NOMO-1 treated with dmso at 0.1 percent for 144 hours (cell line): ENCODE measurements around the gene RALGPS1.
A peak's percentile ranks its signal among the peaks of the same experiment; 100 is the strongest.

ENCODE experiments used
- DNase-seq: peaks from one replicate; lab custom pipeline; 2025; ENCODE audit not compliant: unreplicated experiment; lab: John Stamatoyannopoulos, UW

The RALGPS1 gene

DNA sequence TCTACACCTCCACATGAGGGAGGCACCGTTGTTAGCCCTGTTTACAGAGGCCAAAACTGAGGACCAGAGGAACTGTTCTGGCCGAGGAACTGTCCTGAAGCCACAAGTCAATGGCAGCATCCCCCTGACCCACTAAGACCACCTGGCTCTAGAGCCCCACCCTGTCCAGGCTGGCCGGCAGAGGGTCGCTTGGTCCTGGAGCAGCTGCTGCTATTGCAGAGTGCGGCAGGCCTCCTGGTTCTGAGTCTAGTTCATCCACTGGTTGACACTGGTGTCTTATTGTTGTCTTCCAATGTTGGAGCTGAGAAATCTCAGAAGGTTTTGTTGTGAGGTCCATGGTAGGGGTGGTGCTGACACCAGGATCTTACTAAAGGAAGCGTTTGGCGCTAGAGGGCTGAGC is 234.4 kb downstream of the RALGPS1 start:
- DNase-seq: no peak

- DNase-seq: no peak
These were observed 235.1 kb downstream of the RALGPS1 start for GRCh38 chr9:127149463-127150390.

- DNase-seq: no peak
These were observed 238.9 kb downstream of the RALGPS1 start for GRCh38 chr9:127153501-127153900.

- no peak for DNase-seq
These were observed 239.4 kb downstream of the RALGPS1 start for GRCh38 chr9:127154003-127154389.

GRCh38 chr9:127154390-127155191 is 240.0 kb downstream of the RALGPS1 start:
- peak; percentile 53 for DNase-seq

GRCh38 chr9:127155314-127155960 is 240.9 kb downstream of the RALGPS1 start:
- no peak for DNase-seq

GRCh38 chr9:127158786-127159324 is 244.3 kb downstream of the RALGPS1 start:
- DNase-seq: no peak

GRCh38 chr9:127159325-127159801 is 244.8 kb downstream of the RALGPS1 start:
- DNase-seq: no peak

DNA sequence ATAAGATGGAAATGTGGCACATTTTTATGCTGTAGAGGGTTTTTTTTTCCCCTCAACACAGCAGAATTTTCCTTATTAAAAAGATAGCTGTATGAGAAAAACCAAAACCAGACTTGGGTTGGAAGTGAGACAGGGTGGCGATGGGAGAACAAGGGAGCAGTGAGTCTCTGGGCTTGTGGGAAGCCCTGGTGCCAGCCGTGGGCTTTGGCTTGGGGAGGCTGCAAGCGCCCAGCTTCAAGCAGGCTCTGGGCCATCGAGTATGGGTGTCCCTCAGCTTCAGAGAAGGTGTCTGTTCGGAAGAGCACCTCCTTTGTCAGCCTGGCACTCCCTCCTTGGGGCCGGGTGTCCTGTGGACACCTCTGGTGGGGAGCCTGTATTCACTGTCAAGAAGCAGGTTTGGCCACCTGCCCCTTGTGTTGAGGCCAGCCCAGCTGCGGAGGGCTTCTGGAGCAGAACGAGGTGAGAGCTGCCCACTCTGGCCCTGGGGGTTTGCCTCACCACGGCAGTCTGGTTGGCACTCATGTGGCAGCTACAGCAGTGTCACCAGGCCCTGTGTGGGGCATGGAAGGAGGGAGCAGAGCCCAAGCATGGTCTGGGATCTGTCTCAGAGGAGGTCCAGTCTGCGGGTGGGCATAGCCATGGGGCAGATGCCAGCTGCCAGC is 245.5 kb downstream of the RALGPS1 start:
- DNase-seq: no peak

DNA sequence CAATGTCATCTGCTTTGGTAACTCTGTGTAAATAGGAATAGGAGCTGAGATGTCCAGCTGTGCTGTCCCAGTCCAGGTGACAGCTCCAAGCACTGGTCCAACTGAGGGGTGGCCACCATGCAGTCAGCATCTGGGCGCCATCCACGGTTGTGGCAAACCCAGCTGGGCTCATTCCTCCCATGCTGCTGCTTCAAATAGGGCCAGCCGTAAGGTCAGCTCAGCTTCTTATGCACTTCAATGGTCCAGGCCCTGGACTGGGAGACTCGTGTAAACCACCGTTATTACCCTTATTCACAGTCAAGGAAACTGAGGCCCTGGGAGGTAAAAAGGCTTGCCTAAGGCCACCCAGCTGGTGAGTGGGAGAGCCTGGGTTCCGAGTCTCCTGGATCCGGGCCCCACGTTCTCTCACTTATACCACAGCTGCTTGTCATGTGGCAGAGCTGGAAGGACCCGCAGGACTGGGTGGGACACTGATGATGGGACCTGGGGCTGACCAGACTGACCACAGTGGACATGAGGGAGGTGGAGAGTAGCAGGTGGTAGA is 246.6 kb downstream of the RALGPS1 start:
- no peak for DNase-seq

- no peak for DNase-seq
These were observed 247.7 kb downstream of the RALGPS1 start for GRCh38 chr9:127162046-127162863.

DNA sequence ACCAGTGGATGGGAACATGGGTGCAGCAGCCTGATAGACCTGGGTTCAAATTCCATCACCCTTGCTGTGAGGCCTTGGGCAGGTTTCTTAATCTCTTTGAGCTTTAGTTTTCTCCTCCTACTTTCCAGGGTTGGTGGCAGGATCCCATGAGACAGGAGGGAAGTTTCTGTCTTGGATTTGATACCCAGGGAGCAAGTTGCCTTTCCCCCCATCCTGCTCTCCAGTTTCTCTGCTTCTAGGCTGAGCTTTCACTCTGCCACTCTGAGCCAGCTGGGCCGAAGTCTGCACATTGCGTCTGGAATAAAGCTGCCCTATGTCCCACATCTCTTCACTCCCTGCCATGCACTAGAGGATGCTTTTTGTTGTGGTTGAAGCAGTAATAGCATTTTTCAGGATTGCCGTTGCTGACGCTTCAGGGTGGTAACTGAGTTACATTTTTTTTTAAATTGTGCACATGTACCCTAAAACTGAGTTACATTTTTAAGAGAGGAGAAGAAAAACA is 248.3 kb downstream of the RALGPS1 start:
- no peak for DNase-seq

- peak; percentile 61 for DNase-seq
These were observed 248.8 kb downstream of the RALGPS1 start for GRCh38 chr9:127163409-127163808.

DNA sequence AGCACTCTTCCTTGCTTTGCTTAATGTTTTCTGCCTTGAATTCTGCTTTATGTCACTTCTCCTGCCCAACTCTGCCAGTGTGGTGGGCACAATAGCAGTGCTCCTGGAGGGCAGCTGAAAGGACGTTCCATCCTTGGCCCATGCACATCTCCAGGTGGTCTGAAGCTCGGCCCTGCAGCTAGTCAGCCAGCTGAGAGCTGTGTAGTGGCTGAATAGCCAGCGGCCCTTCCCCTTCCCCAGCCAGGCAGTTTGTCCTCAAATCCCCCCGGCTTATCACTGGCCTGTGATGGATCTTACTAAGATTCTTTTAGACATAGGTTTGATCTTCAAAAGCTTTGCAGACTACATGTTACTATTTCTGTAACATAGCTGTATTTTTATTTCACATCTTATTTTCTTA is 250.5 kb downstream of the RALGPS1 start:
- no peak for DNase-seq

GRCh38 chr9:127166111-127166510 is 251.5 kb downstream of the RALGPS1 start:
- no peak for DNase-seq

- DNase-seq: no peak
These were observed 252.3 kb downstream of the RALGPS1 start for GRCh38 chr9:127166651-127167524.

DNA sequence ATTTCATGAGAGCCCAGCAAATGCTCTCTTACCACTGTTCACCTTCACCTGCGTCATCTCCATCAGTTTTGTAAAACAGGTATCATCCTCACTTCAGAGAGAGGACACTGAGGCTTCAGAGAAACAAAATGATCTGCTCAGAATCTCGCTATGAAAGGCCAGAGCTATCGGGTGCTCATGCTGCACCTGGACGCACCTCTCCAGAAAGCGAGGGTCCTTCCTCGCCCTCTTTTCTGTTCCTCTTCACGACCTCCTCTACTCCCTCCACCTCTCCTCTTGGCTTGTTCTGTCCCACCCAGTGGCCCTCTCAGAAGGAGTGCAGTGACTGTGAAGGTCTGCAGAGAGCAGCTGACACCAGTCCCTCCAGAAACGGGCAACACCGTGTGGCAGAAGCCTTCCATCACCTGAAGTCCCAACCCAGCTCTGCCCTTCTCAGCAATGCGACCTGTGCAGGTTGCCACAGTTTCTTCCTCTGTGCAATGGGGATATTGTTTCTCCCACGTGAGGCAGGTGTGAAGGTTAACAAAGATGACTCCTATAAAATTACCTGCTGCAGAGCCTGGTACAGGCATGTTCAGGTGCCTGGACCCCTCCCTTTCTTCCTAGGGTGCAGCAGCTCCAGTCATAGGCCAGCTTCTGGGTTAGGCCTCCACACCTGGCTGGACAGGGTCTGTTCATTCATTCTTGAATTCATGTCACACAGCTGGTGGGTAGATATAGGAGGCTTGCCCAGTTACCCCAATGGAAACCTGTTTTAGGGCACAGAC is 253.2 kb downstream of the RALGPS1 start:
- DNase-seq: no peak
